ENCODE results near the gene F13A1.

DNA sequence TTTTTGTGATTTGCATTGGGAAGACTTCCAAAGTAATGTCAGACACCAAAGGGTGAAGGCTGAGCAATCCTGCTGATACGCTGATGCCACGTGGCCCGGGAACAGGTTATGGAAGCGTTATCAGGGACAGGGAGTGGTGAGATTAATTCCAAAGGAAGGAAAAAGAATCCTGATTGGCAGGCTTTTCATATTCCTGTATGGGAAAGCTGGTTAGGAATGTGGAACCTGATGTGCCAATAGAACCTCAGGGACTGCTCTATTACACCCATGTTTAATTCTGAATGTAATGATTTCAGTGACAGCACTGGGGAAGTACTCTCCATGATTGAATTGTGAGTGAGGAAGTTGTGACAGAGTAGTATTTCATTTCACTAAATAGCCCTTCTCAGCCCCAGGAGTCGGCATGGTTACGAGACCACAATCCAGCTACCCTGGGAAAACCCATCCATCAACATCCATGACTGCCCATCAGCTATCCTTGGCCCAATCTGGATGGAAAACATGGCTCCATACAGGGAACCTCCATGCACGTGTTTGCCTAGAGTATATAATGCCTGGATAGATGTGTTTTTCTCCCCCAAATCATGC lies 49.4 kb downstream of the F13A1 start:
- TF ChIP-seq CTCF (IDR thresholded peaks at IDR 0.05) (no peak), POLR2A (IDR thresholded peaks at IDR 0.05) (no peak)

All from suprapubic skin (tissue), 3 donors.